ENCODE measurements around the gene STK33. TPM values are rescaled to one million over a fixed set of nuclear protein-coding genes. Genes with fewer than 3 reads are reported as not detected.

STK33 gene
- total RNA-seq, 1 experiment from 2014 or later, result 5.8 TPM

DNA sequence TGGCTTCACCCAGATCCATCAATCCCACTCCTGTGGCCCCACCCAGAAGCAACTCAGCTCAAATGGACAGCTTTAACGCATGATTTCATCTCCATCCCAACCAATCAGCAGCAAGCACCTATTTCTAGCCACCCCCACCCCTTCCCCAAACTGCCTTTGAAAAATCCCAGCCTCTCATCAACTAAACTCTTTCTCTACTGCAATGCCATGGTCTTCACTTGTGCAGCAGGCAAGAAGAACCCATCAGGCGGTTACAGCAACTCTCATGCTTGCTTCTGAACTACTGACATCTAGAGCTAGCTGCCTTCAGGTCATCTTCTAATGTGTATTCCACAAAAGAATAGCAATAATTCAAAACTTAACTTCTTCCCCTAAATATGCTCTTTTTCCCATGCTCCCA, 42.1 kb upstream of the STK33 start:
- TF ChIP-seq, protein P1, sequence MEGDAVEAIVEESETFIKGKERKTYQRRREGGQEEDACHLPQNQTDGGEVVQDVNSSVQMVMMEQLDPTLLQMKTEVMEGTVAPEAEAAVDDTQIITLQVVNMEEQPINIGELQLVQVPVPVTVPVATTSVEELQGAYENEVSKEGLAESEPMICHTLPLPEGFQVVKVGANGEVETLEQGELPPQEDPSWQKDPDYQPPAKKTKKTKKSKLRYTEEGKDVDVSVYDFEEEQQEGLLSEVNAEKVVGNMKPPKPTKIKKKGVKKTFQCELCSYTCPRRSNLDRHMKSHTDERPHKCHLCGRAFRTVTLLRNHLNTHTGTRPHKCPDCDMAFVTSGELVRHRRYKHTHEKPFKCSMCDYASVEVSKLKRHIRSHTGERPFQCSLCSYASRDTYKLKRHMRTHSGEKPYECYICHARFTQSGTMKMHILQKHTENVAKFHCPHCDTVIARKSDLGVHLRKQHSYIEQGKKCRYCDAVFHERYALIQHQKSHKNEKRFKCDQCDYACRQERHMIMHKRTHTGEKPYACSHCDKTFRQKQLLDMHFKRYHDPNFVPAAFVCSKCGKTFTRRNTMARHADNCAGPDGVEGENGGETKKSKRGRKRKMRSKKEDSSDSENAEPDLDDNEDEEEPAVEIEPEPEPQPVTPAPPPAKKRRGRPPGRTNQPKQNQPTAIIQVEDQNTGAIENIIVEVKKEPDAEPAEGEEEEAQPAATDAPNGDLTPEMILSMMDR (conservative IDR thresholded peaks at IDR 0.05), result no peak
- no peak for TF ChIP-seq EZH2 (IDR thresholded peaks at IDR 0.05; ENCODE audit: low read depth)
- Histone ChIP-seq H3F3A (ENCODE audit: insufficient read depth, low read depth) (no peaks in the 10 kb centered on the region), H4K20me1 (ENCODE audit: insufficient read depth) (no peaks in the 10 kb centered on the region), H3K27me3 (ENCODE audit: insufficient read depth, low read depth) (no peaks in the 10 kb centered on the region), H3K4me1 (replicated peaks; ENCODE audit: insufficient read depth) (no peaks in the 10 kb centered on the region), H2AFZ (no peak overlapping the region), H3K79me2 (ENCODE audit: low read depth) (no peaks in the 10 kb centered on the region), H3K4me2 (no peak overlapping the region), H3K9me2 (ENCODE audit: insufficient read depth) (no peaks in the 10 kb centered on the region), H3K9me3 (ENCODE audit: insufficient read depth, low read depth) (no peaks in the 10 kb centered on the region), H3K4me3 (no peak overlapping the region), H3K36me3 (ENCODE audit: low read depth) (no peaks in the 10 kb centered on the region), H3K27ac (no peak overlapping the region)
- no peak for DNase-seq
- no TSS peak for BruUV-seq (replicated peaks)
- CTCF ChIA-PET, result no interaction called here
- intact Hi-C loops (cut with micrococcal nuclease; ENCODE audit: unreplicated experiment), result no loop called here
- POLR2A ChIA-PET (ENCODE audit: unreplicated experiment), result no interaction called here

DNA sequence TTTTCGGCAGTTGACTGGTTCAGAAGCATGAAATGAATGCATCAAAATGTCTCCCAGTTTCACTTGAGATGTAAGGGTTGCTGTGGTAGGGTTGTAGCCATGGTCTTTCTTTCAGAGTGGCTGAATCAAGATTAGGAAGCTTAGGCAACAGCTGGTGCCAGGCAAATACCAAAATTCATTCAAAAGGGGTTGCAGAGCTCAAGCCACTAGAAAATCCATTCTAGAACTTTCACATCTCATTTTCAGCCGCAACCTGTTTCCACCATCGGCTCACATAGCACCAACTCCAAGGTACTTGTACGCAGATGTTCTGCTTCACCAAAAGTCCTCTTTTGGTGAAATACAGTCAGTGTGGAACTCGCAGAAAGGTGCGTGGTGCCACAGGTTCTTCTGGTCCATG, 40.5 kb upstream of the STK33 start:
- intact Hi-C loops (cut with micrococcal nuclease; ENCODE audit: unreplicated experiment), result no loop called here
- no peak for DNase-seq
- BruUV-seq (replicated peaks), result no TSS peak
- ChIA-PET POLR2A (ENCODE audit: unreplicated experiment) (no interaction called here), CTCF (no interaction called here)
- H3K4me3 ChIP-seq, result no peak overlapping the region
- H4K20me1 ChIP-seq (ENCODE audit: insufficient read depth), result no peaks in the 10 kb centered on the region
- H3F3A ChIP-seq (ENCODE audit: insufficient read depth, low read depth), result no peaks in the 10 kb centered on the region
- H3K9me2 ChIP-seq (ENCODE audit: insufficient read depth), result no peaks in the 10 kb centered on the region
- H3K36me3 ChIP-seq (ENCODE audit: low read depth), result no peaks in the 10 kb centered on the region
- TF ChIP-seq, protein P1 (conservative IDR thresholded peaks at IDR 0.05), result no peak
- TF ChIP-seq EZH2 (IDR thresholded peaks at IDR 0.05; ENCODE audit: low read depth), result no peak
- H3K79me2 ChIP-seq (ENCODE audit: low read depth), result no peaks in the 10 kb centered on the region
- no peak overlapping the region for H3K27ac ChIP-seq
- H3K27me3 ChIP-seq (ENCODE audit: insufficient read depth, low read depth), result no peaks in the 10 kb centered on the region
- H3K4me1 ChIP-seq (replicated peaks; ENCODE audit: insufficient read depth), result no peaks in the 10 kb centered on the region
- H2AFZ ChIP-seq, result no peak overlapping the region
- H3K4me2 ChIP-seq, result no peak overlapping the region
- no peaks in the 10 kb centered on the region for H3K9me3 ChIP-seq (ENCODE audit: insufficient read depth, low read depth)

DNA sequence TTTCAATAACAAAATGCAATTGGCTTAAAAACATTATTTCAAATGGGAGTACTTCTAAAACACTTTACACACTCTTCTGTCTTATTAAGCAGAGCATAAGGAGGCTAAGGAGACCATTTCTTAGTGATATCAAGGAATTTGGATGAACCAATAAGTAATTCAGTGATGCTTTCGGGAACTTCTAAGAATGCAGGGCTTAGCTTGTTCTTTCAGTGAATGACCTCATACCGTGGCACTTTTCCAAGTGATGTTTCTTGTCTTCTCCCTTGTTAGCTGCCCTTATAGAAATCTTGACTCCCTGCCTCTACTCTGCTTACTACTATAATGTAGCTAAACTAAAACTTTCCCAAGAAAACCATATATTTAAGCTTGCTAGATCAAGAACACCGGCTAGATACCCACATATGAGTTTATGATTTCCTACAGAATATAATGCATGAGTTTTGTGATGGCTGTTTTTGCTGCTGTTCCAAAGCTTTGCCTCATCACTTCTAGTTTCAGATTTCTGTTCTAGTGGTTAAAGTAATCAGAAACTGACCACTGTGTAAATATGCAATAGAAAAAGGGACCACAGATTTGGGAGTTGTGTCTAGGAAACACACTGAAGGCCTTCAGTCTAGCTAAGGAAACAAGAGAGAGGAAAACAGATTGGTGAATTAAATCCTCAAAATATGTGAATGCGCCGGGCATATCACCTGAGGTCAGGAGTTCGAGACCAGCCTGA, 37.5 kb upstream of the STK33 start:
- H3K4me3 ChIP-seq, result no peak overlapping the region
- intact Hi-C loops (cut with micrococcal nuclease; ENCODE audit: unreplicated experiment), result no loop called here
- POLR2A ChIA-PET (ENCODE audit: unreplicated experiment), result no interaction called here
- H3K27ac ChIP-seq, result no peak overlapping the region
- CTCF ChIA-PET, result no interaction called here
- H3K36me3 ChIP-seq (ENCODE audit: low read depth), result no peaks in the 10 kb centered on the region
- TF ChIP-seq EZH2 (IDR thresholded peaks at IDR 0.05; ENCODE audit: low read depth), result no peak
- TF ChIP-seq, protein P1 (conservative IDR thresholded peaks at IDR 0.05), result no peak
- no peak overlapping the region for H2AFZ ChIP-seq
- H3K27me3 ChIP-seq (ENCODE audit: insufficient read depth, low read depth), result no peaks in the 10 kb centered on the region
- no peak overlapping the region for H3K4me2 ChIP-seq
- DNase-seq, result no peak
- BruUV-seq (replicated peaks), result no TSS peak
- no peaks in the 10 kb centered on the region for H3K4me1 ChIP-seq (replicated peaks; ENCODE audit: insufficient read depth)
- no peaks in the 10 kb centered on the region for H3K9me2 ChIP-seq (ENCODE audit: insufficient read depth)
- H3K79me2 ChIP-seq (ENCODE audit: low read depth), result no peaks in the 10 kb centered on the region
- H4K20me1 ChIP-seq (ENCODE audit: insufficient read depth), result no peaks in the 10 kb centered on the region
- no peaks in the 10 kb centered on the region for H3K9me3 ChIP-seq (ENCODE audit: insufficient read depth, low read depth)
- H3F3A ChIP-seq (ENCODE audit: insufficient read depth, low read depth), result no peaks in the 10 kb centered on the region
